GM18951 (cell line): ENCODE results near the gene PITPNB.

Experiments used
- POLR2A ChIP-seq: IDR thresholded peaks from 4 replicates; pipeline ENCODE4 v1.6.1; 2011; ENCODE audit warnings: mild to moderate bottlenecking; ENCODE audit not compliant: insufficient read length, insufficient read depth; ENCODE audit errors: extremely low read depth
- in situ Hi-C: fragments of 300-500 bp; cut with MboI; formaldehyde crosslinking; loops from one replicate; pipeline ENCODE4 v1.12.0; 2022; ENCODE audit warnings: low sequenced_read_pairs, mixed read lengths, inconsistent platforms; ENCODE audit not compliant: unreplicated experiment

The PITPNB gene

GRCh38 chr22:27850000-27850521 is 69.0 kb downstream of the PITPNB start:
- in situ Hi-C loops: no loop called here
- no peak for TF ChIP-seq POLR2A

- no peak for TF ChIP-seq POLR2A
- in situ Hi-C loops: no loop called here
These were observed 71.1 kb downstream of the PITPNB start for GRCh38 chr22:27848005-27848404.

- in situ Hi-C loops: no loop called here
- TF ChIP-seq POLR2A: no peak
These were observed 72.1 kb downstream of the PITPNB start for GRCh38 chr22:27846910-27847309.

GRCh38 chr22:27846248-27846757 is 72.8 kb downstream of the PITPNB start:
- TF ChIP-seq POLR2A: no peak
- in situ Hi-C loops: no loop called here

- in situ Hi-C loops: no loop called here
- TF ChIP-seq POLR2A: no peak
These were observed 73.4 kb downstream of the PITPNB start for GRCh38 chr22:27845644-27846043.

- no peak for TF ChIP-seq POLR2A
- in situ Hi-C loops: no loop called here
These were observed 74.1 kb downstream of the PITPNB start for GRCh38 chr22:27844656-27845591.

- TF ChIP-seq POLR2A: no peak
- in situ Hi-C loops: no loop called here
These were observed 74.8 kb downstream of the PITPNB start for GRCh38 chr22:27844256-27844655.

- in situ Hi-C loops: no loop called here
- no peak for TF ChIP-seq POLR2A
These were observed 75.6 kb downstream of the PITPNB start for GRCh38 chr22:27843441-27843840.

GRCh38 chr22:27842669-27843431 is 76.2 kb downstream of the PITPNB start:
- in situ Hi-C loops: no loop called here
- no peak for TF ChIP-seq POLR2A

GRCh38 chr22:27842201-27842600 is 76.9 kb downstream of the PITPNB start:
- in situ Hi-C loops: no loop called here
- no peak for TF ChIP-seq POLR2A

- no peak for TF ChIP-seq POLR2A
- in situ Hi-C loops: no loop called here
These were observed 78.6 kb downstream of the PITPNB start for GRCh38 chr22:27840436-27840835.

GRCh38 chr22:27839057-27839660 is 79.9 kb downstream of the PITPNB start:
- no peak for TF ChIP-seq POLR2A
- in situ Hi-C loops: no loop called here

- TF ChIP-seq POLR2A: no peak
These were observed 82.9 kb downstream of the PITPNB start for GRCh38 chr22:27836181-27836580.

More at GRCh38 chr22:27836181-27836580, 82.9 kb downstream of the PITPNB start:
- in situ Hi-C loops: no loop called here
